ELF-1 (cell line): ENCODE results near the gene RASA3.

Experiments used
- DNase-seq: peaks from one replicate; pipeline ENCODE4 v3.0.0-alpha.2; 2016; ENCODE audit warnings: low read depth, low spot score

Gene RASA3

GRCh38 chr13:114037674-114038073 is 94.7 kb downstream of the RASA3 start:
- no peak for DNase-seq

DNA sequence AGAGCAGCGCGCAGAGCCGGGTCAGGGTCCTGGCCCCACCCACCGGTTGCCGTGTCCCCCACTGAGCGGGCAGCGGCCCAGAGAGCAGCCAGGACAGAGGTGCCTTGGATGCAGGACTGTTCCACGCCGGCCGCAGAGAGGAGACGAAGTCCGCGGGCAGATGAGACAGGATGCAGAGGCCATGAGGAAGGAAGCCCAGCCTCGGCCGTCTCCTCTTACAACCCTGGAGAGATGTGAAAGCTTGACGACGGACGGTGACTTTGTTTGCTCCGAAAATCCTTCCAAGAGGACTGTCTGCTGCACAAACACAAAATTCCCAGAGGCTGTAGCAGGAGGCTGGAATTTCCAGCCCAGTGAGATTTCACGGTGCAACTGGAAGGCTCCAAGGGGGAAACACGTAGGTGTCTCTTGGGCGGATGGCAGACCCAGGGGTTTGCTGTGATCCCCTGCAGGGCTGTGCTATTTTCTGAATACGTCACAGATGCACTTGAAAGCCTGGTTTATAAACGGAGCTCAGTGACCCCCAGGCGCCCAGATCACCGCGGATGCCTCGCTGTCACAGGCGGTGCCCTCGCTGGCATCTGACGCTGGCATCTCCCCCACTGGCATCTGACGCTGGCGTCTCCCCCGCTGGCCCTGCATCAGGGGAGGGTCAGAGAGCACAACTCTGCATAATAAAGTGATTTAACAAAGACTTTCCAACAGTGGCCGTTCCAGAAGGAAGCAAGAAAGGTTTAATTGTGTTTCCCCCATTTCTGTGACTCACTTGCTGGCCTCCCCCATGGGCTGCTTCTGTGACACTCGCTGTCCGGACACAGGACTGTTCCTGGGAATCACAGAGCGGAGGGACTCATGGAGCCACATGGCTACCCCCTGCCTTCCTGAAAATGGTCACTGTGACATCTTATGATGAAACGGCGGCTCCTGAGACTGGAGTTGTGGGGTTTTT is 96.6 kb downstream of the RASA3 start:
- peak; percentile 69 for DNase-seq

DNA sequence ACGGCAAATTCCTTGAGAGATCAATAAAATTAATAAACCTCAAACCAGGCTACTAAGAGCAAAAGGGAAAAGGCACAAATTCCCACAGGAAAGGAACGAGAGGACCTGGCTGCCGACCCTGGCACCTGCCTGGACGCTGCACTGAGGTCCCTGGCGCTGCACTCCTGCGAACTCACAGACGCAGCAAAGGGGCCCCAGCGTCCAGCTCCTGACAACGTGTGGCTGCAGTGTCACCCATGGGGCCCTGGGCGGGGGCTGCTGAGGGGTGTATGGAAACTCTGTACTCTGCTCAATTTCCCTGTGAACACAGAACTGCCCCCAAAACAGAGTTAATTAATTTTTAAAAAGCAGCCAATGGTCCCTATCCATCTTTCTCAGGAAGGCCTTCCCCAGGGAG is 97.2 kb downstream of the RASA3 start:
- no peak for DNase-seq

GRCh38 chr13:114034481-114034891 is 97.9 kb downstream of the RASA3 start:
- DNase-seq, result no peak

- DNase-seq, result no peak
These were observed 98.7 kb downstream of the RASA3 start for GRCh38 chr13:114033541-114034315.

GRCh38 chr13:114032126-114032799 is 100.2 kb downstream of the RASA3 start:
- DNase-seq, result peak; percentile 68

GRCh38 chr13:114031631-114032030 is 100.8 kb downstream of the RASA3 start:
- DNase-seq, result no peak

DNA sequence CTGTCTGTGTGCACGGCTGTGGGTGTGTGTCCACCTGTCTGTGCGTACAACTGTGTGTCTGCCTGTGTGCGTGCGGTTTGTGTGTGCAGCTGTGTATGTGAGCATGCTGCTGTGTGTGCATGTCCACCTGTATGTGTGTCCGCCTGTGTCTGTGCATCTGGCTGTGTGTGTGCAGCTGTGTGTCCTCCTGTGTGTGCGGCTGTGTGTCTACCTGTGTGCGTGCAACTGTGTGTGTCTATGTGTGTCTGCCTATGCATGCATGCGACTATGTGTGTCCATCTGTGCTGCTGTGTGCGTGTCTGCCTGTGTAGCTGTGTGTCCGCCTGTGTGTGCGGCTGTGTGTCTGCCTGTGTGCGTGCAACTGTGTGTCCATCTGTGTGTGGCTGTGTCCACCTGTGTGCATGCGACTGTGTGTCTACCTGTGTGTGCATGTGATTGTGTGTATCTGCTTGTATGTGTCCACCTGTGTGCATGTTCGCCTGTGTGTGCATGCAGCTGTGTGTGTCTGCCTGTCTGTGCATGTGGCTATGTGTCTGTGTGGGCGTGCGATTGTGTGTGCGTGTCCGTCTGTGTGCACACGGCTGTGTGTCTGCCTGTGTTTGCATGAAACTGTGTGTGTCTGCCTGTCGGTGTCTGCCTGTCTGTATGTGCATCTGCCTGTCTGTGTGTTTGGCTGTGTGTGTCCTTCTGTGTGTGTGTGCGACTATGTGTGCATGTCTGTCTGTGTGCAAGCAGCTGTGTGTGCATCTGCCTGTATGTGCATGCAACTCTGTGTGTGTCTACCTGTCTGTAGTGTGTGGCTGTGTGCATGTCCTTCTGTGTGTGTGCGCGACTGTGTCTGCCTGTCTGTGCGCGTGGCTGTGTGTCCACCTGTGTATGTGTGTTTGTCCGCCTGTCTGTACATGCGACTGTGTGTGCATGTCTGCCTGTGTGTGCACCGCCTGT is 101.5 kb downstream of the RASA3 start:
- no peak for DNase-seq

DNA sequence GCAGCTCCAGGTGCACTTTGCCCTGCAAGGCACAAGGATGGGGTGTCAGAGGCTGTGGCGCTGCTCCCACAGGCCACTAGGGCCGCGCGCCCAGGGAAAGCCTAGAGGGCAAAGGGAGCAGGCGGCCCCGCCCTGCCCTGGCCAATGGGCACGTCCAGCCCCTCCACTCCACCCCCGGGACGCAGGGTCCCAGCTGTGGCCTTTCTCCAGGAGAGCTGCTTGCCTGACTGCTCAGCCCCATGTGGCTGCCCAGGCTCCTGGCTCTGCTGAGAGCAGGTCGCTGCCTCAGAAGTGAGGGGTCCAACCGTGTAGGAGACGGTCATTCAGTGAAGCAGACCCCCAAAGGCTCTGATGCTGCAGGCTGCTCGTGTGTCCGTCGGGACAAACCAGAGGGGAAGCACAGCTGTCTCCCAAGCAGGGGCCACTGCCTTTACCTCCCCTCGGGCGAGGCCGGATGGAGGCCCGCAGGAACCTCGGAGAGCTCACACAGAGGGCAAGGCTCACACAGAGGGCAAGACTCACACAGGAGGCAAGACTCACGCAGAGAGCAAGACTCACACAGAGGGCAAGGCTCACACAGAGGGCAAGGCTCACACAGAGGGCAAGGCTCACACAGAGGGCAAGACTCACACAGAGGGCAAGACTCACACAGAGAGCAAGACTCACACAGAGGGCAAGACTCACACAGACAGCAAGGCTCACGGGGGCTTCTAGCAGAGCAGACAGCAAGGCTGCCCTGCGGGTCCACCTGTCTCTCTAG is 102.4 kb downstream of the RASA3 start:
- no peak for DNase-seq

GRCh38 chr13:114027826-114028225 is 104.6 kb downstream of the RASA3 start:
- no peak for DNase-seq

GRCh38 chr13:114027046-114027715 is 105.2 kb downstream of the RASA3 start:
- DNase-seq, result no peak

DNA sequence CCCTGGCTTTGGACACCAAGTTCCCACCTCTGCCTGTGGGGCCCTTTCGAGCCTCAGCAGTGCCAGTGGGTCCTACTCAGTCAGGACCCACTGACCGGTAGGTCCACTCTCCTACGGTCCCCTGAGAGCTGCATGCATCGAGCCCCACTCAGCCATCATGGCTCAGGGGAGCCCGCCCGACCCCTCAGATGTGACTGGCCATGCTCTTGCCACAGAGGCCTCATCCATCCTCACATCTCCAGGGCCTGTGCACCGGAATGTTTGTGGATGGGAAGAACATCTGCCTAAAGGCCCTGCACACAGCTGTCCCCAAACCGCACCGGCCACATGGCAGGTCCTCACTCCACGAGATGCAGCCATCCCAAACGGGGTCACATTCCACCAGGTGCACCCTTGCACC is 105.9 kb downstream of the RASA3 start:
- DNase-seq, result no peak

- no peak for DNase-seq
These were observed 106.5 kb downstream of the RASA3 start for GRCh38 chr13:114025714-114026431.

- DNase-seq, result no peak
These were observed 107.1 kb downstream of the RASA3 start for GRCh38 chr13:114025405-114025713.

DNA sequence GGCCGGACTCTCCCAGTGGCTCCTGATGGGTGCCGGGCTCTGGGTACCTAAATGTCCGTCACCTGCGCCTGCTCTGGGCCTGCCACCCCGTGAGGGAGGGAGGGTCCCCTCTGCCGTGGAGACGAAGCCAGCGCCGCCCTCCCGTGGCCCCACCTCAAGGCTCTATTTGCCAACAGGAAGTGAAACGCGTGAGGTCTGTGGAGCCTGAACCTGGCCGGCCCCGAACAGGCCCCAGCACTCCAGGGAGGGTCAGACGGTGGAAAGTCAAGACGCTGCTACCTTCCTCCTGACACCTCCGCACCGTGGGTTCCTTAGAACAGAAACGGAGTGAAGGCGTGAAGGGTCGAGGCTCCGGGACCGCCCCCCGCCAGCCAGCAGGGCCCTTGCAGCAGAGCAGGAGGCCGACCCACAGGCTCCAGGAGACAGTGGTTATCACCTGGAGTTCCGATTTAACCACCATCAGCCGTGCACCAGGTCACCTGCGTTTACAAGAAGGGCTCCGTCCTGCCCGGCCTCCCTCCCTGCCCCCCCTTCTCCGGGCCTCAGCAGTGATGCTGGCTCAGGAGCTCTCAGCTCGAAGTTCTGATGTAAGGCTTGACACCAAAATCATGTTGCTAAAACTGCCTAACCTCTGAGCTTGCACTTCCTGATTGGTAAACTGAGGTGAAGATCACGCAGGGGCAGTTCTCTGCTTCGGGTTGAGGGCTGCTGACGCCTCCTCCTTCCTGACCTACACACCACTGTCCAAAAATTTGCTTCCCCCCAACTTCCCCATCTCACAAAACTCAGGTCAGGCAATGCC is 107.6 kb downstream of the RASA3 start:
- DNase-seq, result no peak

DNA sequence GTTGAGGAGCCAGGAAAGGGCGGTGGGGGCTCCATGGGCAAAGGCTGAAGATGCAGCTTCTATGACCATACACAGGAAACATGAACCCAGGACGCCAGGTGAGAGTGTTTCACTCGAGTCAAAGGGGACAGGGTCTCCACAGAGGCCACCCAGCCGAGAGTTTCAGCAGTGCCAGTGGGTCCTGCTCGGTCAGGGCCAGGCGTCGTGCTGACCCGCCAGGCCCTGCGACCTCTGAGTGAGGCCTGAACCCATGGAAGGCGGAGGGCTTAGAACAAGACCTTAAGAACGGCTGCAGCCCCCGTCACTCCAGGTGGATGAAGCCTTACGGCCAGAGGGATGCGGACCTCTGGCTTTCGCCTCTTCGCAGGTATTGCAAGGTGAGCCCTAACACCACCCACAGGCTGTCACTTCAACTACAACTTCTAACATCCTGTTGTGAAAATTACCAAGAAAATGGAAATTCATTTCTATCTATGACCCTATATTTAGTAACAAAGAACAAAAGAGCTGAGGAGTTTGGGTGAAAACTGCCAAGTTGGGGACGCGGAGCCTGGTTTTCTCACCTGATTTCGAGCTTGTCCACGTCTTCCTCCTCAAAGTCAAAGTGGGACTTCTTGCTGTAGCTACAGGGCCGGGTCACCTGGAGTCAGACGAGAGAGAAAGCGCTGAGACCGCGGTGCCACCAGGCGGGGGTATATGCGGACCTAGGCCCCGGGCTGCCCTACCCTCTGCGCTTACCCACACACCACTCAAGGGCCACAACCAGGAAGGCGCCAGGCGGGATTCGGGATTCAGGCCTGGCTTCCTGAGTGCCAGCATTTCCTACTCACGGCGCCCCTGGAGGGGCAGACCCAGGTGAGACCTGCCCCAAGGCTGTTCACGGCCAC is 108.5 kb downstream of the RASA3 start:
- no peak for DNase-seq

DNA sequence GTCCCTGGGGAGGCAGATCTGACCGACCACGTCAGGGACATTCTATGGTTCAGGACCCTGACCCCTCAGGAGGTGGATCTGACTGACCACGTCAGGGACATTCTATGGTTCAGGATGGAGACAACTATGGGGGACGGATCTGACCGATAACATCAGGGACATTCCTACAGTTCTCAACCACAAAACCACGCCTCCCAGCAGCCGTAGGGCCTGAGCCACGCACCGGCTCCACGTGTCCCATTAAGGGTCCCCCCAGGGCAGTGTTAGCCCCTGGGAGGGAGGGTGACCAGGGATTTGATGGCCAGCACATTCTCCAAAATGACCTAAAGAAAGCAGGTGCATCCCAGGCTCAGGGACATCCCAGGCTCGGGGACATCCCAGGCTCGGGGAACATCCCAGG is 109.5 kb downstream of the RASA3 start:
- DNase-seq, result no peak
